ENCODE data around the gene WASHC4. TPM values are rescaled to one million over a fixed set of nuclear protein-coding genes. Genes with fewer than 3 reads are reported as not detected.

The WASHC4 gene
- total RNA-seq: 125 and 128 TPM in 2 replicates

GRCh38 chr12:105107494-105108371 lies at the start of gene WASHC4:
WASHC4 (plus strand) TSS chr12:105107731; CDS start chr12:105107801, 70 bp downstream.

GRCh38 chr12:105084251-105085250 lies 23.0 kb upstream of the WASHC4 start, which contains the start of gene ALDH1L2:
ALDH1L2 (minus strand) TSS chr12:105084458; CDS start chr12:105084436, 22 bp downstream.

Other genes starting within 250 kb of the WASHC4 start
- 53.4 and 66.5 TPM in 2 replicates for gene SLC41A2, start 149.4 kb upstream of the WASHC4 start, total RNA-seq
- 3.5 and 5.1 TPM in 2 replicates for gene NOPCHAP1, start 121.4 kb upstream of the WASHC4 start, total RNA-seq
- gene ALDH1L2, start 23.3 kb upstream of the WASHC4 start, total RNA-seq: 53.9 and 60.5 TPM in 2 replicates
- 78.7 and 87.2 TPM in 2 replicates for gene APPL2, start 128.4 kb downstream of the WASHC4 start, total RNA-seq
- 94.3 and 98.7 TPM in 2 replicates for gene C12orf75, start 223.0 kb downstream of the WASHC4 start, total RNA-seq